ENCODE measurements around the gene MOXD1. TPM values are rescaled to one million over a fixed set of nuclear protein-coding genes. Genes with fewer than 3 reads are reported as not detected.

MOXD1 gene
- total RNA-seq, 2 donors from 2014 or later = 4.0 to 5.5 TPM

DNA sequence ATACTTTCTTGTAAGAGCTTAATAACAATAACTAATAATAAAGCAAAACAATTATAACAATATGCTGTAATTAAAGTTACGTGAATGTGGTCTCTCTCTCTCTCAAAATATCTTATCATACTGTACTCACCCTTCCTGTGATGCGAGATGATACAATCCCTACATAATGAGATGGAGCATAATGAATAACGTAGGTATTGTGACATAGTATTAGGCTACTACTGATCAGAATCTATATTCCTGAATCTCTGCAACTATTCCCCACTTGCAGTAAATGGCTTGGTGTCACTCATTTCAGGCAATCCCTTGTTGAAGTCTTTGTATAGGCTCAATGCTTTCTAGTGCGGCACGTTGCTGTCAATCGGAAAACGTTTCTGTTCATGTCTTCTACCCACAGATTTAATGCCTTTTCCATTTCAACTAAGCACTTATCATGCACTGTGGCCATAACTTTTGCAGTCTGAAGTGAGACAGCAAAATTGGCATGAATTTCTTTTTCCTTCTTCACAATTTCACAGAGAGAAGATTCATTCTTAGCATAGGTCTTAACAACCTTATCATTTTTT lies 32.3 kb downstream of the MOXD1 start:
- DNase-seq (ENCODE audit: low spot score) = no peak
- Histone ChIP-seq H3K27me3 (replicated peaks; ENCODE audit: insufficient read depth) (no peaks in the 10 kb centered on the region), H3K4me1 (replicated peaks) (no peaks in the 10 kb centered on the region), H3K9me3 (no peaks in the 10 kb centered on the region), H3K27ac (no peak overlapping the region), H3K36me3 (no peaks in the 10 kb centered on the region), H3K4me3 (no peak overlapping the region)
- intact Hi-C loops (cut with DNase I) = no loop called here
- TF ChIP-seq, protein P1, sequence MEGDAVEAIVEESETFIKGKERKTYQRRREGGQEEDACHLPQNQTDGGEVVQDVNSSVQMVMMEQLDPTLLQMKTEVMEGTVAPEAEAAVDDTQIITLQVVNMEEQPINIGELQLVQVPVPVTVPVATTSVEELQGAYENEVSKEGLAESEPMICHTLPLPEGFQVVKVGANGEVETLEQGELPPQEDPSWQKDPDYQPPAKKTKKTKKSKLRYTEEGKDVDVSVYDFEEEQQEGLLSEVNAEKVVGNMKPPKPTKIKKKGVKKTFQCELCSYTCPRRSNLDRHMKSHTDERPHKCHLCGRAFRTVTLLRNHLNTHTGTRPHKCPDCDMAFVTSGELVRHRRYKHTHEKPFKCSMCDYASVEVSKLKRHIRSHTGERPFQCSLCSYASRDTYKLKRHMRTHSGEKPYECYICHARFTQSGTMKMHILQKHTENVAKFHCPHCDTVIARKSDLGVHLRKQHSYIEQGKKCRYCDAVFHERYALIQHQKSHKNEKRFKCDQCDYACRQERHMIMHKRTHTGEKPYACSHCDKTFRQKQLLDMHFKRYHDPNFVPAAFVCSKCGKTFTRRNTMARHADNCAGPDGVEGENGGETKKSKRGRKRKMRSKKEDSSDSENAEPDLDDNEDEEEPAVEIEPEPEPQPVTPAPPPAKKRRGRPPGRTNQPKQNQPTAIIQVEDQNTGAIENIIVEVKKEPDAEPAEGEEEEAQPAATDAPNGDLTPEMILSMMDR (IDR thresholded peaks at IDR 0.05) = no peak
- TF ChIP-seq POLR2AphosphoS5 (IDR thresholded peaks at IDR 0.05) = no peak
- TF ChIP-seq POLR2A (IDR thresholded peaks at IDR 0.05) = no peak
- WGBS = 87% methylated on average over 7 of the region's 7 CpGs

DNA sequence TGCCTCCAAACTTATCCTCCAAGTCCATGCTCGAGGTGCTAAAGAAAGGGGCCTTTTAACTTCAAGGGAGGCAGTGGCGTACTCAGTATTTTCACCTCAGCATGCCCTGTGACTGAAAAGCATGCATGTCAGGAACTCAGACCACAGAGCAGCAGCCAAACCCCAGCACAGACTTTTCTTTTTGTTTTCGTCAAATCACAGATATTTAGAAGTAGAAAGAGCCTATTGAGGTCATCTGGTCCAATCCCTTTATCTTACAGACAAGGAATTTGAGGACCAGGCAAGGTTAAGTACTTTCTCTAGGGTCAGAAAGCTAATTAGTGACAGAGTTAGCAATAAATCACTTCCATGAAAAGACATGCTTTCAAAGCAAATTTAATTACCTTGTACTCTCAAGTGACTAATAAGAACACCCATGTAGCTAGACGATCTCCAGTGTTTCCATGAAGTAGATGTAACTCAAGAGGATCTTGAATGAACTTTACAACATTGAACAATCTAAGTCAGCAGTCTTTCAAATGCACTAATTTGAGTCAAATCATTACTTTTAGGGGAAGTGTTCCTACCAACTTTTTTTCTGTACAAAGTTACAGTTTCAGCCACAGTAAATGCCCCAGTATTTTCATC lies 35.9 kb downstream of the MOXD1 start:
- no peak for TF ChIP-seq POLR2A (IDR thresholded peaks at IDR 0.05)
- TF ChIP-seq, protein P1 (IDR thresholded peaks at IDR 0.05) = no peak
- no peak for TF ChIP-seq POLR2AphosphoS5 (IDR thresholded peaks at IDR 0.05)
- DNase-seq (ENCODE audit: low spot score) = no peak

DNA sequence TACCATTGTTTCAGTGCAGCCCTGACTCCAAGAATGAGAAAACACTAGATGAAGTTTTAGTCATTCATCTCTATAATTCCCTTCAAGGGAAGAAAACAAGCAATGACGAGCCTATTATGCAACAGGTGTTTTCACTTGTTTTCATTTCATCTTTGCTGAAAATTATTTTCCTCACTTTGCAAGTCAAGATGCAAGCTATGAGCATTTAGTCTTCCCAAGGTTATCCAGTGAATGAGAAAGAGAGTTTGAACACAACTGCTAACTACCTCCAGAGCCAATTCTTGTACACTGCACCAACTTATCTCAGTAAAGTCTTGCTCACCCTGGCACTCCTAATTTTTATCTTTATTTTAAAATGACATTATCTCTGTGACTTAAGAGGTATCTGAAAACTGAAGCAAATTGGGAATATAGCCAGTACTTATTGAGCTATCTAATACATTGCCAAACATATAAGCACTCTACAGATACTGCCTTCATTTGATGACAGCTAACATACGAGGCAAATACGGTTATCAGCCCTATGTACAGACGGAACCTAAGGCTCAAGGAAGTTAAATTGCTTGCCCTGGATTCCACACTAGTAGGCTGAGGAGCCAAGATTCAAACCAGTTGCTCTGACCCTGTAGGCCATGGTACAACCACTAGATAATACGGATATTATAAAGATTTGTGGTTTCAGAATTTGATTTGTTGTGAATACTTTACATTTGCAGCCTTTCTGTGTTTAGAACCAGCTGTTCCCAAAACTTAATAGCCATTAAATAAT lies 36.8 kb downstream of the MOXD1 start:
- no peaks in the 10 kb centered on the region for H3K27me3 ChIP-seq (replicated peaks; ENCODE audit: insufficient read depth)
- intact Hi-C loops (cut with DNase I) = no loop called here
- no peaks in the 10 kb centered on the region for H3K4me1 ChIP-seq (replicated peaks)
- H3K36me3 ChIP-seq = no peaks in the 10 kb centered on the region
- DNase-seq (ENCODE audit: low spot score) = no peak
- 72% methylated on average over 5 of the region's 5 CpGs for WGBS
- TF ChIP-seq POLR2A (IDR thresholded peaks at IDR 0.05) (no peak), POLR2AphosphoS5 (IDR thresholded peaks at IDR 0.05) (no peak)
- TF ChIP-seq, protein P1 (IDR thresholded peaks at IDR 0.05) = no peak
- H3K4me3 ChIP-seq = no peak overlapping the region
- no peak overlapping the region for H3K27ac ChIP-seq
- no peaks in the 10 kb centered on the region for H3K9me3 ChIP-seq

More for the DNA sequence above, 35.9 kb downstream of the MOXD1 start:
- H3K9me3 ChIP-seq = no peaks in the 10 kb centered on the region
- intact Hi-C loops (cut with DNase I) = no loop called here
- H3K27me3 ChIP-seq (replicated peaks; ENCODE audit: insufficient read depth) = no peaks in the 10 kb centered on the region
- H3K4me3 ChIP-seq = no peak overlapping the region
- no peaks in the 10 kb centered on the region for H3K4me1 ChIP-seq (replicated peaks)
- no peaks in the 10 kb centered on the region for H3K36me3 ChIP-seq
- no peak overlapping the region for H3K27ac ChIP-seq
- WGBS = 48% methylated on average over 4 of the region's 4 CpGs

DNA sequence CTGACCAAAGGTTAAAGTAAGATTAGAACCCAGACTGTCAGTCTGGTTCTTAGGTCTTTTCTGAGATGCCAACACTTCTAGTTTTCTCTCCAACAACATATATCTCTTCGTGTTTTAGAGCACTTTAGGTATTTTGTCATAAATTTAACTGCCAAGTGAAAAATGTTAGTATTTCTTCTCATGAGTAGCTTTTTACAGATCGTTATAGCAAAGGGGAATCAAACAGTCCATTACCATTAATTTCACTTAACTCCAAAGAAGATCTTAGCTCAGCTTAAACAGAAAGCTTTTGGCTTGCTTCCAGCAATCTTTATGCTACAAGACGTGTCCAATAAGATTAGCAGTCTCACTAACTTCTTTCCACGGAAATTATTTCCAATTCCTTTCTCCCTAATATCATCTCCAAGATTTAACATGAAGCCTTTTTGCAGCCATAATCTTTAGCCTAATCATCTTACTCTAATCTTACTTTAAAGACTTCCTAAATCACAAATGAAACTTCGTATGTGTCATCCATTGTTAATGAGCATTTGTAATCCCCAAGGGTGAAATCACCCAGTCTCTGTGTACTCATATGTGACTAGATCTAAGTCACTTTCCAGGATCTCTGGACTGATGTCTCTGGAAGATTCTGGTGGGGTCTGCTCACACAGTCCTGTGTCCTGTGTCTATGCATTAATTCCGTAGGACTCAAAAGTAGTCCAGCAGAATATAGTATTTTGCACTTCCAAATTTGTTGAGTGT lies 38.7 kb downstream of the MOXD1 start:
- whole genome bisulfite sequencing = 44% methylated on average over 6 of the region's 6 CpGs
- intact Hi-C loops (cut with DNase I) = no loop called here
- H3K27me3 ChIP-seq (replicated peaks; ENCODE audit: insufficient read depth) = no peaks in the 10 kb centered on the region
- TF ChIP-seq, protein P1 (IDR thresholded peaks at IDR 0.05) = no peak
- no peak for TF ChIP-seq POLR2AphosphoS5 (IDR thresholded peaks at IDR 0.05)
- no peak for TF ChIP-seq POLR2A (IDR thresholded peaks at IDR 0.05)
- H3K9me3 ChIP-seq = no peaks in the 10 kb centered on the region
- no peak overlapping the region for H3K4me3 ChIP-seq
- no peak for DNase-seq (ENCODE audit: low spot score)
- no peak overlapping the region for H3K27ac ChIP-seq
- H3K4me1 ChIP-seq (replicated peaks) = no peaks in the 10 kb centered on the region
- H3K36me3 ChIP-seq = no peaks in the 10 kb centered on the region

Measured in prostate gland (tissue), 2 donors.